ENCODE results near the gene CHRDL2. TPM values are rescaled to one million over a fixed set of nuclear protein-coding genes. Genes with fewer than 3 reads are reported as not detected.

CHRDL2 gene
- total RNA-seq, 1 donor from 2014 or later: 0.52 TPM

- H3K9ac ChIP-seq (ENCODE audit: low read depth in 1 of 3, low read length in 3 of 3): no peak overlapping the region
- H3K36me3 ChIP-seq (ENCODE audit: control insufficient read depth in 3 of 3, insufficient read depth in 3 of 3, low read length in 3 of 3): peaks cover 0 to 3% (median 0%) of the 10 kb centered on the region in 3 donors
- peaks cover 0 to 3% (median 2%) of the 10 kb centered on the region in 3 donors for H3K4me1 ChIP-seq (ENCODE audit: control insufficient read depth in 3 of 3, insufficient read depth in 3 of 3, low read length in 3 of 3)
- no peak overlapping the region for H3K27ac ChIP-seq (ENCODE audit: low read depth, low read length)
- no peaks in the 10 kb centered on the region for H3K9me3 ChIP-seq (ENCODE audit: control insufficient read depth in 3 of 3, low read length in 3 of 3)
- no peaks in the 10 kb centered on the region for H3K27me3 ChIP-seq (ENCODE audit: control insufficient read depth in 3 of 3, insufficient read depth in 3 of 3, low read length in 3 of 3)
- no peak overlapping the region for H3K4me3 ChIP-seq (ENCODE audit: low read length in 3 of 3)
These were observed 76.2 kb downstream of the CHRDL2 start for GRCh38 chr11:74654976-74655375.

GRCh38 chr11:74650498-74650897 lies 80.7 kb downstream of the CHRDL2 start:
- no peaks in the 10 kb centered on the region for H3K27me3 ChIP-seq (ENCODE audit: control insufficient read depth in 3 of 3, insufficient read depth in 3 of 3, low read length in 3 of 3)

DNA sequence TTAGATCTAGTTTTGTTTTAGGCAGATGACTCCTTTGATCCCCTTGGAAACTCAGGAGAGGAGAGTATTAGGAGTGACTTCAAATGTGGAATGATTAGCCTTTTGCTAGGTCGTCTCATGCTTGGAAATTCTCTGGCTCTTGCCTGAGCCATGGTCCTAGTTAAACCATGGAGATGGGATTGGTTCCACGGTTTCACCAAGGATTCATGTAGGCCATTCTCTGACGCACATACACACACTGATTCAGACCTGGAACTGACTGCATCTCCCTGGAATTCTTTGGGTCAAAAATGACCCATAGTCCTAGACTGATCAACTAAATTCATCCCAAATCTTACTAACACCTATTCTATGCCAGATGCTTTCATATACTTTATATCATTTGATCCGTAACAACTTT lies 82.3 kb downstream of the CHRDL2 start:
- Histone ChIP-seq H3K27ac (ENCODE audit: low read depth, low read length) (no peak overlapping the region), H3K36me3 (ENCODE audit: control insufficient read depth in 3 of 3, insufficient read depth in 3 of 3, low read length in 3 of 3) (peaks cover 0 to 2% (median 1%) of the 10 kb centered on the region in 3 donors), H3K9ac (ENCODE audit: low read depth in 1 of 3, low read length in 3 of 3) (no peak overlapping the region), H3K9me3 (ENCODE audit: control insufficient read depth in 3 of 3, low read length in 3 of 3) (no peaks in the 10 kb centered on the region), H3K4me1 (ENCODE audit: control insufficient read depth in 3 of 3, insufficient read depth in 3 of 3, low read length in 3 of 3) (peaks cover 0 to 3% (median 2%) of the 10 kb centered on the region in 3 donors), H3K27me3 (ENCODE audit: control insufficient read depth in 3 of 3, insufficient read depth in 3 of 3, low read length in 3 of 3) (no peaks in the 10 kb centered on the region), H3K4me3 (ENCODE audit: low read length in 3 of 3) (no peak overlapping the region)

More at GRCh38 chr11:74650498-74650897, 80.7 kb downstream of the CHRDL2 start:
- Histone ChIP-seq H3K9ac (ENCODE audit: low read depth in 1 of 3, low read length in 3 of 3) (no peak overlapping the region), H3K4me3 (ENCODE audit: low read length in 3 of 3) (no peak overlapping the region), H3K4me1 (ENCODE audit: control insufficient read depth in 3 of 3, insufficient read depth in 3 of 3, low read length in 3 of 3) (peaks cover 0 to 3% (median 2%) of the 10 kb centered on the region in 3 donors), H3K9me3 (ENCODE audit: control insufficient read depth in 3 of 3, low read length in 3 of 3) (no peaks in the 10 kb centered on the region), H3K36me3 (ENCODE audit: control insufficient read depth in 3 of 3, insufficient read depth in 3 of 3, low read length in 3 of 3) (peaks cover 0 to 3% (median 2%) of the 10 kb centered on the region in 3 donors), H3K27ac (ENCODE audit: low read depth, low read length) (no peak overlapping the region)

GRCh38 chr11:74647831-74648230 lies 83.4 kb downstream of the CHRDL2 start:
- peaks cover 0 to 3% (median 2%) of the 10 kb centered on the region in 3 donors for H3K4me1 ChIP-seq (ENCODE audit: control insufficient read depth in 3 of 3, insufficient read depth in 3 of 3, low read length in 3 of 3)
- H3K9ac ChIP-seq (ENCODE audit: low read depth in 1 of 3, low read length in 3 of 3): no peak overlapping the region
- H3K9me3 ChIP-seq (ENCODE audit: control insufficient read depth in 3 of 3, low read length in 3 of 3): no peaks in the 10 kb centered on the region
- H3K36me3 ChIP-seq (ENCODE audit: control insufficient read depth in 3 of 3, insufficient read depth in 3 of 3, low read length in 3 of 3): peaks cover 0 to 2% (median 0%) of the 10 kb centered on the region in 3 donors
- H3K27me3 ChIP-seq (ENCODE audit: control insufficient read depth in 3 of 3, insufficient read depth in 3 of 3, low read length in 3 of 3): no peaks in the 10 kb centered on the region
- no peak overlapping the region for H3K4me3 ChIP-seq (ENCODE audit: low read length in 3 of 3)
- H3K27ac ChIP-seq (ENCODE audit: low read depth, low read length): no peak overlapping the region

- Histone ChIP-seq H3K36me3 (ENCODE audit: control insufficient read depth in 3 of 3, insufficient read depth in 3 of 3, low read length in 3 of 3) (peaks cover 0 to 2% (median 0%) of the 10 kb centered on the region in 3 donors), H3K9ac (ENCODE audit: low read depth in 1 of 3, low read length in 3 of 3) (no peak overlapping the region), H3K27me3 (ENCODE audit: control insufficient read depth in 3 of 3, insufficient read depth in 3 of 3, low read length in 3 of 3) (no peaks in the 10 kb centered on the region), H3K4me1 (ENCODE audit: control insufficient read depth in 3 of 3, insufficient read depth in 3 of 3, low read length in 3 of 3) (peaks cover 0 to 3% (median 2%) of the 10 kb centered on the region in 3 donors), H3K9me3 (ENCODE audit: control insufficient read depth in 3 of 3, low read length in 3 of 3) (no peaks in the 10 kb centered on the region), H3K27ac (ENCODE audit: low read depth, low read length) (no peak overlapping the region), H3K4me3 (ENCODE audit: low read length in 3 of 3) (no peak overlapping the region)
These were observed 83.8 kb downstream of the CHRDL2 start for GRCh38 chr11:74647404-74647803.

DNA sequence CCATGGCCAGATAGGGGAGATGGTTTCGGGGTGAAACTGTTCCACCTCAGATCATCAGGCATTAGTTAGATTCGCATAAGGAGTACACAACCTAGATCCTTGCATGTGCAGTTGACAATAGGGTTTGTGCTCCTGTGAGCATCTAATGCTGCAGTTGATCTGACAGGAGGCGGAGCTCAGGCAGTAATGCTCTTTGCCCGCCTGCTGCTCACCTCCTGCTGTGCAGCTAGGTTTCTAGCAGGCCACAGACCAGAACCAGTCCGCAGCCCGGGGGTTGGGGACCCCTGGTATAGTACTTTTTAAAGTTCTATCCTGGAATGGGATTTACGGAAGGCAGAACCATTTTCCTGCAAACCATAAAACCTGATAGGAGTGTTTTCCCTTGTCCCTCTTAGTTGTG lies 84.3 kb downstream of the CHRDL2 start:
- H3K27ac ChIP-seq (ENCODE audit: low read depth, low read length): no peak overlapping the region
- H3K27me3 ChIP-seq (ENCODE audit: control insufficient read depth in 3 of 3, insufficient read depth in 3 of 3, low read length in 3 of 3): no peaks in the 10 kb centered on the region
- H3K9me3 ChIP-seq (ENCODE audit: control insufficient read depth in 3 of 3, low read length in 3 of 3): no peaks in the 10 kb centered on the region
- no peak overlapping the region for H3K4me3 ChIP-seq (ENCODE audit: low read length in 3 of 3)
- H3K4me1 ChIP-seq (ENCODE audit: control insufficient read depth in 3 of 3, insufficient read depth in 3 of 3, low read length in 3 of 3): peaks cover 0 to 3% (median 2%) of the 10 kb centered on the region in 3 donors
- H3K9ac ChIP-seq (ENCODE audit: low read depth in 1 of 3, low read length in 3 of 3): no peak overlapping the region
- peaks cover 0 to 4% (median 2%) of the 10 kb centered on the region in 3 donors for H3K36me3 ChIP-seq (ENCODE audit: control insufficient read depth in 3 of 3, insufficient read depth in 3 of 3, low read length in 3 of 3)

Small RNA genes within 50 kb of the gene (small RNA-seq; reads per million reads assigned to genes)
- gene MIR4696 (0.07 reads per million), gene RANP3 (not detected), gene RN7SKP297 (not detected)

Other genes starting within 250 kb of the CHRDL2 start
- 2.6 TPM for gene LIPT2, start 237.7 kb downstream of the CHRDL2 start, total RNA-seq
- gene POLD3, start 138.8 kb downstream of the CHRDL2 start, total RNA-seq: 11.0 TPM
- 18.3 TPM for gene RNF169, start 17.4 kb upstream of the CHRDL2 start, total RNA-seq
- gene XRRA1, start 217.7 kb upstream of the CHRDL2 start, total RNA-seq: 4.2 TPM
- gene SPCS2, start 217.8 kb upstream of the CHRDL2 start, total RNA-seq: 28.7 TPM

Measured in skeletal muscle tissue (tissue), 5 donors.